ENCODE measurements around the gene FLNB. TPM values are rescaled to one million over a fixed set of nuclear protein-coding genes. Genes with fewer than 3 reads are reported as not detected.

FLNB gene
- total and polyA plus RNA-seq, 10 of the 15 experiments (the other 5 are each of a cell fraction or from before 2014, with no cell fraction given) = 13.6 to 51.8 (median 26.4) TPM

DNA sequence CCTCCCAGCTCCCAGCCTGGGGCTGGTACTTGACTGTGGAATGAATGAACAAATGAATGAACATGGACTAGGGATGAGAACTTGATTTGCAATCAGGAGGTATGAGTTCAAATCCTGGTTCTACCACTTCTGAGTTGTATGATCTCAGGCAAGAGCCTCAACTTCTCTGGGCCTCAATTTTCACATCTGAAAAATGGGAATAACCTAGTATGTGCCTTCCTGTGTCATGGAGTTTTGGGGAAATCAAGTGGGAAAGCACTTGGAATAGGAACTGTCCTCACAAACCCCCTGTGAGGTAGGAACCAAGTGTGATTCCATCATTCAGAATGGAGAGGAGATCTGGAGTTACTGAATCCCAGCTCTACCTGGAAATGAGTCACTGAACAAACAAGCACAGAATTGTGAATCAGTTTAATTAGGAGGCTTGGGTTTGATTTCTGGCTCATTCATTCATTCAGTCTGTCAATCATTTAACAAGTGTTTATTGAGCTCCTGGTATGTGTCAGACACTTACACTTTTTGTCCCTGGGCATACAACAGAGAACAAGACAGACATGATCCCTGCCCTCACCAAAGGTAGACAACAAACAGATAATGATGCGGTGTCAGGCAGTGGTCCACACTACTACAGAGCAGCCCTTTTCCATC is 172.8 kb downstream of the FLNB start:
- Histone ChIP-seq H4K20me1 (ENCODE audit: control insufficient read depth, insufficient read depth) (no peaks in the 10 kb centered on the region), H3K27ac (ENCODE audit: control insufficient read depth, insufficient read depth) (no peak overlapping the region), H3K9me3 (replicated peaks; ENCODE audit: control insufficient read depth, insufficient read depth, low read length) (no peaks in the 10 kb centered on the region), H3K4me2 (ENCODE audit: control insufficient read depth, insufficient read depth) (no peak overlapping the region), H2AFZ (ENCODE audit: control insufficient read depth, low read depth, low read length) (no peak overlapping the region), H3K36me3 (ENCODE audit: control insufficient read depth in 2 of 2, insufficient read depth in 2 of 2, low read length in 1 of 2) (no peaks in the 10 kb centered on the region), H3K4me3 (no peak overlapping the region), H3K9ac (ENCODE audit: control insufficient read depth, insufficient read depth, low read length) (no peak overlapping the region), H3K4me1 (ENCODE audit: control insufficient read depth, insufficient read depth, low read length) (peaks cover 14% of the 10 kb centered on the region), H3K79me2 (ENCODE audit: control insufficient read depth, insufficient read depth, low read length) (no peaks in the 10 kb centered on the region), H3K27me3 (replicated peaks in 1 of 2; ENCODE audit: control insufficient read depth in 2 of 2, insufficient read depth in 2 of 2, low read length in 1 of 2) (no peaks in the 10 kb centered on the region)
- POLR2A ChIA-PET = no interaction called here
- RAD21 ChIA-PET (ENCODE audit: unreplicated experiment) = no interaction called here
- FAIRE-seq (peak; percentile 44), DNase-seq (ENCODE audit: low read depth, low spot score) (no peak), ATAC-seq (no peak)
- no TSS peak for BruUV-seq (replicated peaks)
- SMC1A ChIA-PET (ENCODE audit: uncharacterized antibody, unreplicated experiment) = interaction anchor here (0.7 to 1.7 kb wide), 4 partner anchors 8 to 357 kb away, joined by 3 to 6 read pairs (median 3); partner anchors contain the start of genes HTD2 and RPP14
- intact Hi-C loops (cut with micrococcal nuclease; ENCODE audit: unreplicated experiment) = no loop called here
- CTCF ChIA-PET = interaction anchor here (18.5 kb wide), 1 partner anchor 121 kb away, joined by 503 read pairs; the partner anchor contains the start of genes HTD2 and RPP14
- 94% methylated on average over 1 of the region's 1 CpG for WGBS (ENCODE audit: insufficient coverage, insufficient replicate concordance, low lambda C conversion rate, missing lambda C conversion rate)
- in situ Hi-C loops (cut with MboI) = loop anchor here (5.0 to 10.0 kb wide), 3 partner anchors 231 to 444 kb away; no protein-coding TSS in a partner anchor
- no peak for TF ChIP-seq DPF2 (IDR thresholded peaks at IDR 0.05)
- TF ChIP-seq PKNOX1 (IDR thresholded peaks at IDR 0.05) = peak; percentile 41; the same call in 1 of the 2 replicates

- FAIRE-seq = no peak
- TF ChIP-seq POLR2A (IDR thresholded peaks at IDR 0.05; ENCODE audit: low read depth, low read length) = no peak
- TF ChIP-seq ESRRA (IDR thresholded peaks at IDR 0.05; ENCODE audit: low read length) = no peak
- TF ChIP-seq KDM1A (IDR thresholded peaks at IDR 0.05; ENCODE audit: borderline replicate concordance) = no peak
- TF ChIP-seq, protein P1, sequence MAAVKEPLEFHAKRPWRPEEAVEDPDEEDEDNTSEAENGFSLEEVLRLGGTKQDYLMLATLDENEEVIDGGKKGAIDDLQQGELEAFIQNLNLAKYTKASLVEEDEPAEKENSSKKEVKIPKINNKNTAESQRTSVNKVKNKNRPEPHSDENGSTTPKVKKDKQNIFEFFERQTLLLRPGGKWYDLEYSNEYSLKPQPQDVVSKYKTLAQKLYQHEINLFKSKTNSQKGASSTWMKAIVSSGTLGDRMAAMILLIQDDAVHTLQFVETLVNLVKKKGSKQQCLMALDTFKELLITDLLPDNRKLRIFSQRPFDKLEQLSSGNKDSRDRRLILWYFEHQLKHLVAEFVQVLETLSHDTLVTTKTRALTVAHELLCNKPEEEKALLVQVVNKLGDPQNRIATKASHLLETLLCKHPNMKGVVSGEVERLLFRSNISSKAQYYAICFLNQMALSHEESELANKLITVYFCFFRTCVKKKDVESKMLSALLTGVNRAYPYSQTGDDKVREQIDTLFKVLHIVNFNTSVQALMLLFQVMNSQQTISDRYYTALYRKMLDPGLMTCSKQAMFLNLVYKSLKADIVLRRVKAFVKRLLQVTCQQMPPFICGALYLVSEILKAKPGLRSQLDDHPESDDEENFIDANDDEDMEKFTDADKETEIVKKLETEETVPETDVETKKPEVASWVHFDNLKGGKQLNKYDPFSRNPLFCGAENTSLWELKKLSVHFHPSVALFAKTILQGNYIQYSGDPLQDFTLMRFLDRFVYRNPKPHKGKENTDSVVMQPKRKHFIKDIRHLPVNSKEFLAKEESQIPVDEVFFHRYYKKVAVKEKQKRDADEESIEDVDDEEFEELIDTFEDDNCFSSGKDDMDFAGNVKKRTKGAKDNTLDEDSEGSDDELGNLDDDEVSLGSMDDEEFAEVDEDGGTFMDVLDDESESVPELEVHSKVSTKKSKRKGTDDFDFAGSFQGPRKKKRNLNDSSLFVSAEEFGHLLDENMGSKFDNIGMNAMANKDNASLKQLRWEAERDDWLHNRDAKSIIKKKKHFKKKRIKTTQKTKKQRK (IDR thresholded peaks at IDR 0.05; ENCODE audit: low read depth, low read length) = no peak
- TF ChIP-seq GABPA (IDR thresholded peaks at IDR 0.05; ENCODE audit: low read depth) = no peak
- TF ChIP-seq NFIC (IDR thresholded peaks at IDR 0.05; ENCODE audit: low read depth, low read length) = no peak
- TF ChIP-seq NRF1 (conservative IDR thresholded peaks at IDR 0.05; ENCODE audit: low read depth, low read length) = no peak
Measured at GRCh38 chr3:58183221-58183620, 175.0 kb downstream of the FLNB start.

More at GRCh38 chr3:58183221-58183620, 175.0 kb downstream of the FLNB start:
- Histone ChIP-seq H3K4me2 (ENCODE audit: control insufficient read depth, insufficient read depth) (no peak overlapping the region), H2AFZ (ENCODE audit: control insufficient read depth, low read depth, low read length) (no peak overlapping the region), H3K9ac (ENCODE audit: control insufficient read depth, insufficient read depth, low read length) (no peak overlapping the region), H3K4me3 (no peak overlapping the region), H4K20me1 (ENCODE audit: control insufficient read depth, insufficient read depth) (no peaks in the 10 kb centered on the region), H3K27me3 (replicated peaks in 1 of 2; ENCODE audit: control insufficient read depth in 2 of 2, insufficient read depth in 2 of 2, low read length in 1 of 2) (no peaks in the 10 kb centered on the region), H3K79me2 (ENCODE audit: control insufficient read depth, insufficient read depth, low read length) (no peaks in the 10 kb centered on the region), H3K9me3 (replicated peaks; ENCODE audit: control insufficient read depth, insufficient read depth, low read length) (no peaks in the 10 kb centered on the region), H3K36me3 (ENCODE audit: control insufficient read depth in 2 of 2, insufficient read depth in 2 of 2, low read length in 1 of 2) (no peaks in the 10 kb centered on the region), H3K4me1 (ENCODE audit: control insufficient read depth, insufficient read depth, low read length) (peaks cover 11% of the 10 kb centered on the region), H3K27ac (ENCODE audit: control insufficient read depth, insufficient read depth) (no peak overlapping the region)
- ATAC-seq (no peak), DNase-seq (ENCODE audit: low read depth, low spot score) (no peak)
- RAD21 ChIA-PET (ENCODE audit: unreplicated experiment) = interaction anchor here (1.6 to 4.3 kb wide), 2 partner anchors 18 to 115 kb away, joined by 3 to 30 read pairs; no protein-coding TSS in a partner anchor
- POLR2A ChIA-PET = interaction anchor here (0.9 kb wide), 1 partner anchor 123 kb away, joined by 4 read pairs; the partner anchor contains the start of genes HTD2 and RPP14
- CTCF ChIA-PET = interaction anchor here (0.9 to 25.2 kb wide), 5 partner anchors 15 to 233 kb away, joined by 3 to 655 read pairs (median 9); partner anchors contain the start of genes DNASE1L3, HTD2 and RPP14
- BruUV-seq (replicated peaks) = no TSS peak
- SMC1A ChIA-PET (ENCODE audit: uncharacterized antibody, unreplicated experiment) = interaction anchor here (0.8 to 9.6 kb wide), 3 partner anchors 35 to 118 kb away, joined by 4 to 191 read pairs (median 4); no protein-coding TSS in a partner anchor
- in situ Hi-C loops (cut with MboI) (loop anchor here (5.0 to 10.0 kb wide), 3 partner anchors 229 to 442 kb away; no protein-coding TSS in a partner anchor), intact Hi-C loops (cut with micrococcal nuclease; ENCODE audit: unreplicated experiment) (no loop called here)
- 0% methylated on average over 1 of the region's 1 CpG for WGBS (ENCODE audit: insufficient coverage, insufficient replicate concordance, low lambda C conversion rate, missing lambda C conversion rate)

Data from GM12878 (cell line).